RWPE1 (cell line): ENCODE data around the gene TRIM38.

ENCODE experiments used
- CTCF ChIA-PET: fragments of 350-600 bp; sonication (Branson Sonifier 250); formaldehyde crosslinking; extraction: SDS; loops from one replicate; lab custom pipeline; 2021; lab: Yijun Ruan, JAX
- POLR2A ChIA-PET: fragments of 400-600 bp; formaldehyde crosslinking; extraction: SDS; loops from one replicate; lab custom pipeline; 2020; ENCODE audit warnings: antibody characterized with exemption; ENCODE audit not compliant: low non-redundant PET; lab: Yijun Ruan, JAX
- DNase-seq: peaks from one replicate; pipeline ENCODE4 v3.0.0; 2012; ENCODE audit warnings: low spot score
- H3K27ac ChIP-seq: fragments of 450-650 bp; 2 replicates; pipeline ENCODE4 v1.5.1; 2017
- CTCF ChIP-seq: fragments of 450-650 bp; conservative IDR thresholded peaks from 2 replicates; pipeline ENCODE4 v1.5.1; 2017; ENCODE audit warnings: low read depth, mild to moderate bottlenecking

TRIM38 gene

GRCh38 chr6:26026833-26027490 is 64.4 kb downstream of the TRIM38 start:
- ChIA-PET POLR2A (interaction anchor here (0.6 to 1.7 kb wide), 5 partner anchors 17 to 1839 kb away, joined by 4 to 6 read pairs (median 4); a partner anchor contains a TSS), CTCF (interaction anchor here (1.3 kb wide), 1 partner anchor 22 kb away, joined by 3 read pairs; no protein-coding TSS in a partner anchor)
- TF ChIP-seq CTCF: no peak
- H3K27ac ChIP-seq: peak overlapping the region; percentile 95
- peak; percentile 78 for DNase-seq

- no peak for TF ChIP-seq CTCF
- no peak for DNase-seq
- peak overlapping the region; percentile 95 for H3K27ac ChIP-seq
- POLR2A ChIA-PET: interaction anchor here (1.7 kb wide), 1 partner anchor 16 kb away, joined by 6 read pairs; a partner anchor contains a TSS
- CTCF ChIA-PET: no interaction called here
These were observed 65.0 kb downstream of the TRIM38 start for GRCh38 chr6:26027491-26028211.

GRCh38 chr6:26028212-26028745 is 65.7 kb downstream of the TRIM38 start:
- ChIA-PET CTCF (no interaction called here), POLR2A (no interaction called here)
- DNase-seq: no peak
- no peak for TF ChIP-seq CTCF
- H3K27ac ChIP-seq: peak overlapping the region; percentile 78

- no peak for DNase-seq
- H3K27ac ChIP-seq: peak overlapping the region; percentile 78
- CTCF ChIA-PET: no interaction called here
- no peak for TF ChIP-seq CTCF
- POLR2A ChIA-PET: interaction anchor here (0.6 kb wide), 1 partner anchor 76 kb away, joined by 10 read pairs; no protein-coding TSS in a partner anchor
These were observed 66.4 kb downstream of the TRIM38 start for GRCh38 chr6:26028746-26029569.

GRCh38 chr6:26029570-26029856 is 66.9 kb downstream of the TRIM38 start:
- no peak for TF ChIP-seq CTCF
- ChIA-PET CTCF (no interaction called here), POLR2A (no interaction called here)
- H3K27ac ChIP-seq: no peak overlapping the region
- DNase-seq: no peak
